ENCODE results near the gene TSG101. TPM values are rescaled to one million over a fixed set of nuclear protein-coding genes. Genes with fewer than 3 reads are reported as not detected.

The TSG101 gene
- total RNA-seq, 1 experiment from 2014 or later, result 79.1 TPM

GRCh38 chr11:18472587-18472986, 54.2 kb downstream of the TSG101 start:
- TF ChIP-seq CTCF (IDR thresholded peaks at IDR 0.05), result no peak
- no peak for TF ChIP-seq TCF7L2 (IDR thresholded peaks at IDR 0.05; ENCODE audit: low read depth, low read length)
- TF ChIP-seq POLR2AphosphoS5 (IDR thresholded peaks at IDR 0.05; ENCODE audit: low read depth, low read length), result no peak
- TF ChIP-seq SIN3A (IDR thresholded peaks at IDR 0.05; ENCODE audit: borderline replicate concordance, insufficient read depth, low read depth, low read length), result no peak
- TF ChIP-seq REST (IDR thresholded peaks at IDR 0.05; ENCODE audit: insufficient read depth in 1 of 2, low read depth in 2 of 2, low read length in 1 of 2), result no peak
- no peak for DNase-seq (ENCODE audit: low read depth, low spot score)
- H3K4me3 ChIP-seq (ENCODE audit: low read depth in 2 of 2, low read length in 2 of 2), result no peak overlapping the region
- H3K4me1 ChIP-seq (ENCODE audit: control insufficient read depth, insufficient read depth, low read length), result no peaks in the 10 kb centered on the region
- intact Hi-C loops (cut with micrococcal nuclease; ENCODE audit: unreplicated experiment), result no loop called here
- POLR2A ChIA-PET, result interaction anchor here (0.6 kb wide), 1 partner anchor 162 kb away, joined by 3 read pairs; no protein-coding TSS in a partner anchor
- H3K27ac ChIP-seq (ENCODE audit: low read length), result no peak overlapping the region
- BruUV-seq (replicated peaks), result no TSS peak
- no peaks in the 10 kb centered on the region for H3K9me3 ChIP-seq (ENCODE audit: control insufficient read depth, insufficient read depth, low read depth, low read length)
- no peaks in the 10 kb centered on the region for H3K27me3 ChIP-seq (ENCODE audit: control insufficient read depth, insufficient read depth, low read length)
- H3K36me3 ChIP-seq (ENCODE audit: control insufficient read depth, insufficient read depth, low read length), result no peaks in the 10 kb centered on the region
- in situ Hi-C loops (cut with HindIII; ENCODE audit: low pct_unique_long_range_greater_than_20kb, low sequenced_read_pairs), result no loop called here
- CTCF ChIA-PET, result no interaction called here
- ATAC-seq, result no peak

GRCh38 chr11:18471995-18472394, 54.7 kb downstream of the TSG101 start:
- Histone ChIP-seq H3K4me3 (ENCODE audit: low read depth in 2 of 2, low read length in 2 of 2) (no peak overlapping the region), H3K27ac (ENCODE audit: low read length) (no peak overlapping the region), H3K36me3 (ENCODE audit: control insufficient read depth, insufficient read depth, low read length) (no peaks in the 10 kb centered on the region), H3K4me1 (ENCODE audit: control insufficient read depth, insufficient read depth, low read length) (no peaks in the 10 kb centered on the region), H3K27me3 (ENCODE audit: control insufficient read depth, insufficient read depth, low read length) (no peaks in the 10 kb centered on the region), H3K9me3 (ENCODE audit: control insufficient read depth, insufficient read depth, low read depth, low read length) (no peaks in the 10 kb centered on the region)
- intact Hi-C loops (cut with micrococcal nuclease; ENCODE audit: unreplicated experiment), result no loop called here
- in situ Hi-C loops (cut with HindIII; ENCODE audit: low pct_unique_long_range_greater_than_20kb, low sequenced_read_pairs), result no loop called here
- ATAC-seq (no peak), DNase-seq (ENCODE audit: low read depth, low spot score) (no peak)
- ChIA-PET POLR2A (no interaction called here), CTCF (no interaction called here)
- no peak for TF ChIP-seq SIN3A (IDR thresholded peaks at IDR 0.05; ENCODE audit: borderline replicate concordance, insufficient read depth, low read depth, low read length)
- TF ChIP-seq TCF7L2 (IDR thresholded peaks at IDR 0.05; ENCODE audit: low read depth, low read length), result no peak
- no peak for TF ChIP-seq CTCF (IDR thresholded peaks at IDR 0.05)
- TF ChIP-seq POLR2AphosphoS5 (IDR thresholded peaks at IDR 0.05; ENCODE audit: low read depth, low read length), result no peak
- no peak for TF ChIP-seq REST (IDR thresholded peaks at IDR 0.05; ENCODE audit: insufficient read depth in 1 of 2, low read depth in 2 of 2, low read length in 1 of 2)
- no TSS peak for BruUV-seq (replicated peaks)

Data from Panc1 (cell line).